Measurements from ENCODE around the gene FOXO3. TPM values are rescaled to one million over a fixed set of nuclear protein-coding genes. Genes with fewer than 3 reads are reported as not detected.

FOXO3 gene
- total RNA-seq, 1 experiment from 2014 or later: 43.8 TPM

GRCh38 chr6:108618623-108619152 is 58.0 kb downstream of the FOXO3 start:
- no peaks in the 10 kb centered on the region for H3K9me3 ChIP-seq (ENCODE audit: control insufficient read depth, insufficient read depth, low read depth, low read length)
- no TSS peak for BruUV-seq (replicated peaks)
- H3K36me3 ChIP-seq (ENCODE audit: control insufficient read depth, insufficient read depth, low read length): no peaks in the 10 kb centered on the region
- no peaks in the 10 kb centered on the region for H3K27me3 ChIP-seq (ENCODE audit: control insufficient read depth, insufficient read depth, low read length)
- in situ Hi-C loops (cut with HindIII; ENCODE audit: low pct_unique_long_range_greater_than_20kb, low sequenced_read_pairs) (no loop called here), intact Hi-C loops (cut with micrococcal nuclease; ENCODE audit: unreplicated experiment) (no loop called here)
- TF ChIP-seq SIN3A (IDR thresholded peaks at IDR 0.05; ENCODE audit: borderline replicate concordance, insufficient read depth, low read depth, low read length): no peak
- no peak for TF ChIP-seq REST (IDR thresholded peaks at IDR 0.05; ENCODE audit: insufficient read depth in 1 of 2, low read depth in 2 of 2, low read length in 1 of 2)
- TF ChIP-seq TCF7L2 (IDR thresholded peaks at IDR 0.05; ENCODE audit: low read depth, low read length): no peak
- TF ChIP-seq POLR2AphosphoS5 (IDR thresholded peaks at IDR 0.05; ENCODE audit: low read depth, low read length): no peak
- TF ChIP-seq CTCF (IDR thresholded peaks at IDR 0.05): no peak
- peaks cover 9% of the 10 kb centered on the region for H3K4me1 ChIP-seq (ENCODE audit: control insufficient read depth, insufficient read depth, low read length)
- H3K4me3 ChIP-seq (ENCODE audit: low read depth in 2 of 2, low read length in 2 of 2): no peak overlapping the region
- DNase-seq (ENCODE audit: low read depth, low spot score) (no peak), ATAC-seq (no peak)
- ChIA-PET CTCF (no interaction called here), POLR2A (no interaction called here)
- no peak overlapping the region for H3K27ac ChIP-seq (ENCODE audit: low read length)

- no peaks in the 10 kb centered on the region for H3K36me3 ChIP-seq (ENCODE audit: control insufficient read depth, insufficient read depth, low read length)
- no peak for ATAC-seq
- BruUV-seq (replicated peaks): no TSS peak
- no peak for DNase-seq (ENCODE audit: low read depth, low spot score)
- no peak overlapping the region for H3K4me3 ChIP-seq (ENCODE audit: low read depth in 2 of 2, low read length in 2 of 2)
- H3K27me3 ChIP-seq (ENCODE audit: control insufficient read depth, insufficient read depth, low read length): no peaks in the 10 kb centered on the region
- TF ChIP-seq POLR2AphosphoS5 (IDR thresholded peaks at IDR 0.05; ENCODE audit: low read depth, low read length): no peak
- no peak for TF ChIP-seq SIN3A (IDR thresholded peaks at IDR 0.05; ENCODE audit: borderline replicate concordance, insufficient read depth, low read depth, low read length)
- no peak for TF ChIP-seq REST (IDR thresholded peaks at IDR 0.05; ENCODE audit: insufficient read depth in 1 of 2, low read depth in 2 of 2, low read length in 1 of 2)
- TF ChIP-seq CTCF (IDR thresholded peaks at IDR 0.05): no peak
- TF ChIP-seq TCF7L2 (IDR thresholded peaks at IDR 0.05; ENCODE audit: low read depth, low read length): no peak
- H3K9me3 ChIP-seq (ENCODE audit: control insufficient read depth, insufficient read depth, low read depth, low read length): no peaks in the 10 kb centered on the region
- no peak overlapping the region for H3K27ac ChIP-seq (ENCODE audit: low read length)
- ChIA-PET CTCF (no interaction called here), POLR2A (no interaction called here)
- peaks cover 9% of the 10 kb centered on the region for H3K4me1 ChIP-seq (ENCODE audit: control insufficient read depth, insufficient read depth, low read length)
- in situ Hi-C loops (cut with HindIII; ENCODE audit: low pct_unique_long_range_greater_than_20kb, low sequenced_read_pairs): no loop called here
- intact Hi-C loops (cut with micrococcal nuclease; ENCODE audit: unreplicated experiment): no loop called here
Observed at GRCh38 chr6:108619431-108620197, 58.9 kb downstream of the FOXO3 start.
